ENCODE data around the gene OCEL1. TPM values are rescaled to one million over a fixed set of nuclear protein-coding genes. Genes with fewer than 3 reads are reported as not detected.

The OCEL1 gene
- total RNA-seq, 1 experiment from 2014 or later: 25.7 TPM

DNA sequence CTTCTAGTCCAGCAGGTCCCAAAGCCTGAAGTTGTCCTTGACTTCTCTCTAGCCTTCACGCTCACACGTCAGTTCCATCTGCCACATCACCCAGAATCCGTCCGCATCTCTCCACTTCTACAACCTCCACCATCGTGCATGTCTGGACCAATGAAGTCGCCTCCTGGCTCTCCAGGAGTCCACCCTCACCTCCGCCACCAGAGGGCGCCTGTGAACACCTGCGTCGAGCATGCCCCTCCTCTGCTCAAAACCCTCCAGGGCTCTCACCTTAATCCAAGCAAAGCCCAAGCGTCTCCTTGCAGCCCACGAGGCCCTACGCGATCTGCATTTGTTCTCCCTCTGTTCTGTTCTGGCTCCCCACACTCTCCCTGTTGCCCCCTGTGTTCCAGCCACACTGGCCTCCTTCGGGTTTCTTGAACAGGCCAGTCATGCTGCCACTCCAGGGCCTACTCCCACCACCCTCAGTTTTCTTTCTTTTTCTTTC is 34.9 kb downstream of the OCEL1 start:
- peak overlapping the region; percentile 4 for H3K27ac ChIP-seq (ENCODE audit: insufficient read length, low read depth, low read length)

More for the DNA sequence above, 34.9 kb downstream of the OCEL1 start:
- no peaks in the 10 kb centered on the region for H3K23me2 ChIP-seq (ENCODE audit: insufficient read length, low read depth, low read length, poor library complexity, severe bottlenecking)
- DNase-seq: peak; percentile 96
- H2AK5ac ChIP-seq (ENCODE audit: insufficient read length, low read length): no peak overlapping the region
- no CpG with 5 or more reads among the region's 15 CpGs for WGBS (ENCODE audit: extremely low coverage, insufficient read length, low lambda C conversion rate)
- no peak overlapping the region for H2AFZ ChIP-seq (ENCODE audit: low read length)
- H3K9me3 ChIP-seq (ENCODE audit: control insufficient read depth, low read depth, low read length): peaks cover 13% of the 10 kb centered on the region
- no peak overlapping the region for H3T11ph ChIP-seq (ENCODE audit: low read length)
- H3K79me1 ChIP-seq (ENCODE audit: insufficient read depth, low read depth, low read length, poor library complexity, severe bottlenecking): no peaks in the 10 kb centered on the region
- no peak overlapping the region for H2BK120ac ChIP-seq (ENCODE audit: low read depth, low read length, poor library complexity, severe bottlenecking)
- no peak overlapping the region for H3K9ac ChIP-seq (ENCODE audit: extremely low read depth, insufficient read length, low read length)
- H3K4ac ChIP-seq (ENCODE audit: low read depth, low read length): no peak overlapping the region
- peaks cover 0 to 14% (median 0%) of the 10 kb centered on the region in 3 experiments; a peak in 2 of 7 replicates for H3K36me3 Mint-ChIP-seq (ENCODE audit: insufficient read depth in 1 of 3, low read depth in 3 of 3)
- peak overlapping the region; percentile 13 for H3K18ac ChIP-seq (ENCODE audit: insufficient read length, low read depth, low read length)
- no peaks in the 10 kb centered on the region for H3K27me3 ChIP-seq (ENCODE audit: insufficient read depth, low read length)
- peak overlapping the region; percentile 50; the same call in 1 of the 2 replicates for H3K14ac ChIP-seq (ENCODE audit: insufficient read depth, low read length)
- H3K27ac Mint-ChIP-seq: peak overlapping the region; percentile 90 to 98 (median 95)
- no peak overlapping the region for H4K8ac ChIP-seq (replicated peaks; ENCODE audit: insufficient read length, low read depth, low read length)
- H3K56ac ChIP-seq (ENCODE audit: insufficient read length, low read depth, low read length): no peak overlapping the region
- peaks cover 1% of the 10 kb centered on the region; the same call in 1 of the 2 replicates for H3K27me3 Mint-ChIP-seq (ENCODE audit: low read depth)
- no peak overlapping the region for H2BK20ac ChIP-seq (ENCODE audit: low read depth, low read length, poor library complexity, severe bottlenecking)
- H3K9me3 Mint-ChIP-seq: no peaks in the 10 kb centered on the region; a peak in 1 of 5 replicates
- no peak overlapping the region for H2BK12ac ChIP-seq (ENCODE audit: insufficient read length, low read depth, low read length)
- no peak overlapping the region for H2BK15ac ChIP-seq (ENCODE audit: low read depth, low read length)
- no peak overlapping the region for H3K4me2 ChIP-seq (ENCODE audit: insufficient read depth, insufficient read length, low read length)
- no peaks in the 10 kb centered on the region for H4K20me1 ChIP-seq (ENCODE audit: control insufficient read depth, insufficient read depth, insufficient read length)
- H4K5ac ChIP-seq (ENCODE audit: insufficient read length, low read depth, low read length): no peak overlapping the region
- H3K23ac ChIP-seq (ENCODE audit: insufficient read length, low read depth, low read length): no peak overlapping the region
- no peak overlapping the region for H2BK5ac ChIP-seq (ENCODE audit: insufficient read length, low read length)
- no peak overlapping the region for H4K91ac ChIP-seq (ENCODE audit: insufficient read length, low read depth, low read length)
- peak overlapping the region; percentile 16 to 27; a peak in 3 of 5 replicates for H3K4me3 Mint-ChIP-seq
- H3K4me1 Mint-ChIP-seq: peaks cover 12 to 23% of the 10 kb centered on the region in 2 experiments
- H3K4me1 ChIP-seq (ENCODE audit: insufficient read depth, low read length): peaks cover 4% of the 10 kb centered on the region; the same call in 1 of the 2 replicates
- no peaks in the 10 kb centered on the region for H3K79me2 ChIP-seq (ENCODE audit: insufficient read depth, low read length)
- TF ChIP-seq, protein P1, sequence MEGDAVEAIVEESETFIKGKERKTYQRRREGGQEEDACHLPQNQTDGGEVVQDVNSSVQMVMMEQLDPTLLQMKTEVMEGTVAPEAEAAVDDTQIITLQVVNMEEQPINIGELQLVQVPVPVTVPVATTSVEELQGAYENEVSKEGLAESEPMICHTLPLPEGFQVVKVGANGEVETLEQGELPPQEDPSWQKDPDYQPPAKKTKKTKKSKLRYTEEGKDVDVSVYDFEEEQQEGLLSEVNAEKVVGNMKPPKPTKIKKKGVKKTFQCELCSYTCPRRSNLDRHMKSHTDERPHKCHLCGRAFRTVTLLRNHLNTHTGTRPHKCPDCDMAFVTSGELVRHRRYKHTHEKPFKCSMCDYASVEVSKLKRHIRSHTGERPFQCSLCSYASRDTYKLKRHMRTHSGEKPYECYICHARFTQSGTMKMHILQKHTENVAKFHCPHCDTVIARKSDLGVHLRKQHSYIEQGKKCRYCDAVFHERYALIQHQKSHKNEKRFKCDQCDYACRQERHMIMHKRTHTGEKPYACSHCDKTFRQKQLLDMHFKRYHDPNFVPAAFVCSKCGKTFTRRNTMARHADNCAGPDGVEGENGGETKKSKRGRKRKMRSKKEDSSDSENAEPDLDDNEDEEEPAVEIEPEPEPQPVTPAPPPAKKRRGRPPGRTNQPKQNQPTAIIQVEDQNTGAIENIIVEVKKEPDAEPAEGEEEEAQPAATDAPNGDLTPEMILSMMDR (conservative IDR thresholded peaks at IDR 0.05): peak; percentile 98

Data from H9 (cell line).